ENCODE data around the gene TTC28.

- TF ChIP-seq EP300 (IDR thresholded peaks at IDR 0.05) = no peak
- no peak for TF ChIP-seq CTCF (IDR thresholded peaks at IDR 0.05)
These were observed 604.2 kb downstream of the TTC28 start for GRCh38 chr22:28075358-28075981.

Measured in gastroesophageal sphincter (tissue), 3 donors.